ENCODE measurements around the gene IQSEC1. TPM values are rescaled to one million over a fixed set of nuclear protein-coding genes. Genes with fewer than 3 reads are reported as not detected.

Gene IQSEC1
- total RNA-seq, 1 donor from 2014 or later, result 34.2 TPM

- no peak for DNase-seq (ENCODE audit: low spot score, unreplicated experiment)
- Mint-ChIP-seq H3K36me3 (ENCODE audit: insufficient read depth) (no peaks in the 10 kb centered on the region), H3K4me1 (ENCODE audit: low read depth) (peaks cover 21% of the 10 kb centered on the region), H3K9me3 (ENCODE audit: low read depth) (no peaks in the 10 kb centered on the region), H3K27me3 (no peaks in the 10 kb centered on the region), H3K4me3 (ENCODE audit: low read depth) (no peak overlapping the region), H3K27ac (no peak overlapping the region)
- no peak for TF ChIP-seq CTCF (IDR thresholded peaks at IDR 0.05; ENCODE audit: unreplicated experiment)
Measured at GRCh38 chr3:12959838-12960378, 113.3 kb downstream of the IQSEC1 start.

GRCh38 chr3:12959410-12959809, 113.8 kb downstream of the IQSEC1 start:
- Mint-ChIP-seq H3K4me3 (ENCODE audit: low read depth) (no peak overlapping the region), H3K9me3 (ENCODE audit: low read depth) (no peaks in the 10 kb centered on the region), H3K27me3 (no peaks in the 10 kb centered on the region), H3K36me3 (ENCODE audit: insufficient read depth) (no peaks in the 10 kb centered on the region), H3K27ac (no peak overlapping the region), H3K4me1 (ENCODE audit: low read depth) (peaks cover 16% of the 10 kb centered on the region)
- no peak for DNase-seq (ENCODE audit: low spot score, unreplicated experiment)
- no peak for TF ChIP-seq CTCF (IDR thresholded peaks at IDR 0.05; ENCODE audit: unreplicated experiment)

GRCh38 chr3:12957824-12958792, 115.1 kb downstream of the IQSEC1 start:
- Mint-ChIP-seq H3K9me3 (ENCODE audit: low read depth) (no peaks in the 10 kb centered on the region), H3K4me3 (ENCODE audit: low read depth) (no peak overlapping the region)

GRCh38 chr3:12957339-12957738, 115.9 kb downstream of the IQSEC1 start:
- no peak for TF ChIP-seq CTCF (IDR thresholded peaks at IDR 0.05; ENCODE audit: unreplicated experiment)
- H3K36me3 Mint-ChIP-seq (ENCODE audit: insufficient read depth), result no peaks in the 10 kb centered on the region
- peaks cover 6% of the 10 kb centered on the region for H3K4me1 Mint-ChIP-seq (ENCODE audit: low read depth)
- H3K27me3 Mint-ChIP-seq, result no peaks in the 10 kb centered on the region
- no peak overlapping the region for H3K27ac Mint-ChIP-seq
- H3K4me3 Mint-ChIP-seq (ENCODE audit: low read depth), result no peak overlapping the region
- no peak for DNase-seq (ENCODE audit: low spot score, unreplicated experiment)
- no peaks in the 10 kb centered on the region for H3K9me3 Mint-ChIP-seq (ENCODE audit: low read depth)

More at GRCh38 chr3:12957824-12958792, 115.1 kb downstream of the IQSEC1 start:
- Mint-ChIP-seq H3K27me3 (no peaks in the 10 kb centered on the region), H3K27ac (no peak overlapping the region), H3K4me1 (ENCODE audit: low read depth) (peaks cover 9% of the 10 kb centered on the region), H3K36me3 (ENCODE audit: insufficient read depth) (no peaks in the 10 kb centered on the region)
- TF ChIP-seq CTCF (IDR thresholded peaks at IDR 0.05; ENCODE audit: unreplicated experiment), result no peak
- DNase-seq (ENCODE audit: low spot score, unreplicated experiment), result no peak

- TF ChIP-seq CTCF (IDR thresholded peaks at IDR 0.05; ENCODE audit: unreplicated experiment), result no peak
- Mint-ChIP-seq H3K36me3 (ENCODE audit: insufficient read depth) (no peaks in the 10 kb centered on the region), H3K9me3 (ENCODE audit: low read depth) (no peaks in the 10 kb centered on the region), H3K27me3 (no peaks in the 10 kb centered on the region), H3K27ac (no peak overlapping the region), H3K4me1 (ENCODE audit: low read depth) (peaks cover 5% of the 10 kb centered on the region), H3K4me3 (ENCODE audit: low read depth) (no peak overlapping the region)
- DNase-seq (ENCODE audit: low spot score, unreplicated experiment), result no peak
Measured at GRCh38 chr3:12956316-12956660, 116.9 kb downstream of the IQSEC1 start.
